Neural cell (in vitro differentiated cells): ENCODE results near the gene PAXIP1.

Experiments used
- CTCF ChIP-seq: fragments of 450-650 bp; IDR thresholded peaks from 2 replicates; pipeline ENCODE4 v1.5.1; 2014; ENCODE audit warnings: antibody characterized with exemption, mild to moderate bottlenecking, moderate library complexity; ENCODE audit not compliant: poor library complexity, severe bottlenecking
- EP300 ChIP-seq: fragments of 450-650 bp; conservative IDR thresholded peaks from 2 replicates; pipeline ENCODE4 v1.6.1; 2014; ENCODE audit warnings: antibody characterized with exemption, mild to moderate bottlenecking, moderate library complexity; ENCODE audit not compliant: poor library complexity, severe bottlenecking
- EZH2 ChIP-seq: fragments of 200-600, 300-800 bp; shearing (Covaris generic), sonication (generic); IDR thresholded peaks from 2 replicates; pipeline ENCODE4 v1.6.1; 2014; ENCODE audit warnings: antibody characterized with exemption, low read length, borderline replicate concordance, mild to moderate bottlenecking; ENCODE audit not compliant: insufficient read depth, poor library complexity, severe bottlenecking
- MXI1 ChIP-seq: fragments of 450-650 bp; conservative IDR thresholded peaks from 2 replicates; pipeline ENCODE4 v1.6.1; 2014; ENCODE audit warnings: antibody characterized with exemption, mild to moderate bottlenecking; ENCODE audit not compliant: poor library complexity, severe bottlenecking
- POLR2AphosphoS5 ChIP-seq: IDR thresholded peaks from 2 replicates; pipeline ENCODE4 v1.6.1; 2012
- RAD21 ChIP-seq: fragments of 450-650 bp; conservative IDR thresholded peaks from 2 replicates; pipeline ENCODE4 v1.6.1; 2014; ENCODE audit warnings: antibody characterized with exemption, mild to moderate bottlenecking, moderate library complexity
- REST ChIP-seq: IDR thresholded peaks from 2 replicates; pipeline ENCODE4 v1.6.1; 2012; ENCODE audit warnings: borderline replicate concordance
- SMC3 ChIP-seq: fragments of 450-650 bp; conservative IDR thresholded peaks from 2 replicates; pipeline ENCODE4 v1.6.1; 2014; ENCODE audit warnings: antibody characterized with exemption, mild to moderate bottlenecking, moderate library complexity; ENCODE audit not compliant: poor library complexity
- TAF1 ChIP-seq: IDR thresholded peaks from 2 replicates; pipeline ENCODE4 v1.6.1; 2012; ENCODE audit warnings: low read depth

GRCh38 chr7:154909241-154910105 lies 93.5 kb downstream of the PAXIP1 start:
- no peak for TF ChIP-seq CTCF
- no peak for TF ChIP-seq POLR2AphosphoS5
- no peak for TF ChIP-seq EZH2
- no peak for TF ChIP-seq RAD21
- TF ChIP-seq MXI1, result no peak
- no peak for TF ChIP-seq TAF1
- no peak for TF ChIP-seq REST
- no peak for TF ChIP-seq EP300
- TF ChIP-seq SMC3, result no peak
